HUES6 (cell line): ENCODE data around the gene CAMK4.

Source experiments
- H3K27ac ChIP-seq: 2 replicates; pipeline ENCODE4 v1.7.0; 2013; ENCODE audit warnings: low read depth, mild to moderate bottlenecking, low read length, inconsistent platforms
- H3K27me3 ChIP-seq: 2 replicates; pipeline ENCODE4 v1.6.1; 2013; ENCODE audit warnings: low read length; ENCODE audit not compliant: control insufficient read depth, insufficient read depth
- H3K36me3 ChIP-seq: 2 replicates; pipeline ENCODE4 v1.6.1; 2013; ENCODE audit warnings: low read length; ENCODE audit not compliant: control insufficient read depth, insufficient read depth
- H3K4me1 ChIP-seq: 2 replicates; pipeline ENCODE4 v1.6.1; 2013; ENCODE audit warnings: low read length; ENCODE audit not compliant: control insufficient read depth, insufficient read depth
- H3K4me3 ChIP-seq: 2 replicates; pipeline ENCODE4 v1.5.1; 2013; ENCODE audit warnings: low read depth, low read length
- H3K9ac ChIP-seq: one replicate; pipeline ENCODE4 v1.6.1; 2013; ENCODE audit warnings: mild to moderate bottlenecking, low read length
- H3K9me3 ChIP-seq: 2 replicates; pipeline ENCODE4 v1.6.1; 2013; ENCODE audit warnings: low read depth, low read length; ENCODE audit not compliant: control insufficient read depth, insufficient read depth

CAMK4 gene

GRCh38 chr5:111379391-111379816, 155.2 kb downstream of the CAMK4 start:
- Histone ChIP-seq H3K4me3 (no peak overlapping the region), H3K4me1 (no peaks in the 10 kb centered on the region), H3K9me3 (no peaks in the 10 kb centered on the region), H3K36me3 (no peaks in the 10 kb centered on the region), H3K9ac (no peak overlapping the region), H3K27me3 (no peaks in the 10 kb centered on the region), H3K27ac (no peak overlapping the region)

- Histone ChIP-seq H3K9me3 (no peaks in the 10 kb centered on the region), H3K4me1 (no peaks in the 10 kb centered on the region), H3K4me3 (no peak overlapping the region), H3K27ac (no peak overlapping the region), H3K27me3 (no peaks in the 10 kb centered on the region), H3K36me3 (no peaks in the 10 kb centered on the region), H3K9ac (no peak overlapping the region)
These were observed 159.2 kb downstream of the CAMK4 start for GRCh38 chr5:111383288-111383970.

GRCh38 chr5:111384220-111384619, 160.0 kb downstream of the CAMK4 start:
- Histone ChIP-seq H3K36me3 (no peaks in the 10 kb centered on the region), H3K4me1 (no peaks in the 10 kb centered on the region), H3K27ac (no peak overlapping the region), H3K27me3 (no peaks in the 10 kb centered on the region), H3K9me3 (no peaks in the 10 kb centered on the region), H3K9ac (no peak overlapping the region), H3K4me3 (no peak overlapping the region)

- H3K9me3 ChIP-seq = no peaks in the 10 kb centered on the region
- no peak overlapping the region for H3K4me3 ChIP-seq
- H3K4me1 ChIP-seq = no peaks in the 10 kb centered on the region
- H3K36me3 ChIP-seq = no peaks in the 10 kb centered on the region
- H3K9ac ChIP-seq = no peak overlapping the region
- no peaks in the 10 kb centered on the region for H3K27me3 ChIP-seq
- no peak overlapping the region for H3K27ac ChIP-seq
These were observed 160.9 kb downstream of the CAMK4 start for GRCh38 chr5:111385051-111385450.

GRCh38 chr5:111385970-111386831, 162.0 kb downstream of the CAMK4 start:
- Histone ChIP-seq H3K36me3 (no peaks in the 10 kb centered on the region), H3K27ac (no peak overlapping the region), H3K27me3 (no peaks in the 10 kb centered on the region), H3K4me3 (no peak overlapping the region), H3K4me1 (no peaks in the 10 kb centered on the region), H3K9me3 (no peaks in the 10 kb centered on the region), H3K9ac (no peak overlapping the region)

GRCh38 chr5:111386832-111387162, 162.6 kb downstream of the CAMK4 start:
- no peaks in the 10 kb centered on the region for H3K36me3 ChIP-seq
- H3K4me3 ChIP-seq = no peak overlapping the region
- no peak overlapping the region for H3K9ac ChIP-seq
- H3K9me3 ChIP-seq = no peaks in the 10 kb centered on the region
- no peaks in the 10 kb centered on the region for H3K4me1 ChIP-seq
- H3K27me3 ChIP-seq = no peaks in the 10 kb centered on the region
- H3K27ac ChIP-seq = no peak overlapping the region

GRCh38 chr5:111387361-111387760, 163.2 kb downstream of the CAMK4 start:
- H3K4me1 ChIP-seq = no peaks in the 10 kb centered on the region

GRCh38 chr5:111389390-111390082, 165.4 kb downstream of the CAMK4 start:
- H3K9ac ChIP-seq = no peak overlapping the region
- no peaks in the 10 kb centered on the region for H3K9me3 ChIP-seq
- H3K4me1 ChIP-seq = no peaks in the 10 kb centered on the region
- no peaks in the 10 kb centered on the region for H3K27me3 ChIP-seq
- H3K36me3 ChIP-seq = no peaks in the 10 kb centered on the region
- no peak overlapping the region for H3K4me3 ChIP-seq
- no peak overlapping the region for H3K27ac ChIP-seq

More at GRCh38 chr5:111387361-111387760, 163.2 kb downstream of the CAMK4 start:
- Histone ChIP-seq H3K4me3 (no peak overlapping the region), H3K27ac (no peak overlapping the region), H3K36me3 (no peaks in the 10 kb centered on the region), H3K9me3 (no peaks in the 10 kb centered on the region), H3K9ac (no peak overlapping the region), H3K27me3 (no peaks in the 10 kb centered on the region)

GRCh38 chr5:111392181-111392580, 168.0 kb downstream of the CAMK4 start:
- Histone ChIP-seq H3K27ac (no peak overlapping the region), H3K9ac (no peak overlapping the region), H3K4me1 (no peaks in the 10 kb centered on the region), H3K27me3 (no peaks in the 10 kb centered on the region), H3K9me3 (no peaks in the 10 kb centered on the region), H3K4me3 (no peak overlapping the region), H3K36me3 (no peaks in the 10 kb centered on the region)

- no peaks in the 10 kb centered on the region for H3K9me3 ChIP-seq
- no peak overlapping the region for H3K4me3 ChIP-seq
- no peaks in the 10 kb centered on the region for H3K27me3 ChIP-seq
- no peaks in the 10 kb centered on the region for H3K36me3 ChIP-seq
- no peak overlapping the region for H3K9ac ChIP-seq
- no peaks in the 10 kb centered on the region for H3K4me1 ChIP-seq
- no peak overlapping the region for H3K27ac ChIP-seq
These were observed 170.4 kb downstream of the CAMK4 start for GRCh38 chr5:111394586-111394985.

GRCh38 chr5:111398013-111398412, 173.8 kb downstream of the CAMK4 start:
- no peak overlapping the region for H3K27ac ChIP-seq
- no peak overlapping the region for H3K4me3 ChIP-seq
- no peaks in the 10 kb centered on the region for H3K27me3 ChIP-seq
- H3K9ac ChIP-seq = no peak overlapping the region
- H3K36me3 ChIP-seq = no peaks in the 10 kb centered on the region
- H3K4me1 ChIP-seq = no peaks in the 10 kb centered on the region
- H3K9me3 ChIP-seq = peaks cover 3% of the 10 kb centered on the region
